Measurements from ENCODE around the gene LDHB.
"Not testable (repeated sequence)": the region's sequence is repeated elsewhere in the genome, so short reads cannot be mapped to it uniquely, and the experiment has no call there.

Gene LDHB

GRCh38 chr12:21661396-21662093, 3.9 kb upstream of the LDHB start:
- not testable (repeated sequence) for DNase-seq

GRCh38 chr12:21659383-21659782, 1.7 kb upstream of the LDHB start:
- peak; percentile 44 for DNase-seq

- peak; percentile 84 for DNase-seq
These were observed 727 bp downstream of the LDHB start for GRCh38 chr12:21656905-21657325.

- peak; percentile 47 for DNase-seq
These were observed 2.1 kb downstream of the LDHB start for GRCh38 chr12:21655591-21655990.

- no peak for DNase-seq
These were observed 5.8 kb downstream of the LDHB start for GRCh38 chr12:21651821-21652220.

- DNase-seq, result no peak
These were observed 6.6 kb downstream of the LDHB start for GRCh38 chr12:21650997-21651396.

- no peak for DNase-seq
These were observed 8.6 kb downstream of the LDHB start for GRCh38 chr12:21649034-21649433.

- DNase-seq, result no peak
These were observed 9.3 kb downstream of the LDHB start for GRCh38 chr12:21648378-21648777.

GRCh38 chr12:21647179-21647578, 10.5 kb downstream of the LDHB start:
- no peak for DNase-seq

- not testable (repeated sequence) for DNase-seq
These were observed 12.6 kb downstream of the LDHB start for GRCh38 chr12:21645041-21645500.

- no peak for DNase-seq
These were observed 13.1 kb downstream of the LDHB start for GRCh38 chr12:21644516-21644915.

GRCh38 chr12:21643758-21644157, 13.9 kb downstream of the LDHB start:
- DNase-seq, result no peak

- no peak for DNase-seq
These were observed 14.8 kb downstream of the LDHB start for GRCh38 chr12:21642707-21643389.

GRCh38 chr12:21638054-21638891, 19.4 kb downstream of the LDHB start:
- peak; percentile 25 for DNase-seq

GRCh38 chr12:21634245-21634644, 23.4 kb downstream of the LDHB start:
- no peak for DNase-seq

GRCh38 chr12:21631367-21631766, 26.3 kb downstream of the LDHB start:
- peak; percentile 28 for DNase-seq

- DNase-seq, result no peak
These were observed 29.7 kb downstream of the LDHB start for GRCh38 chr12:21627924-21628323.

- DNase-seq, result no peak
These were observed 39.1 kb downstream of the LDHB start for GRCh38 chr12:21618566-21618965.

- no peak for DNase-seq
These were observed 40.6 kb downstream of the LDHB start for GRCh38 chr12:21617030-21617429.

- DNase-seq, result peak; percentile 77
These were observed 42.2 kb downstream of the LDHB start for GRCh38 chr12:21615431-21615830.

GRCh38 chr12:21614506-21614905, 43.1 kb downstream of the LDHB start:
- peak; percentile 57 for DNase-seq

- peak; percentile 13 for DNase-seq
These were observed 43.7 kb downstream of the LDHB start for GRCh38 chr12:21613931-21614330.

GRCh38 chr12:21608196-21608595, 49.4 kb downstream of the LDHB start:
- DNase-seq, result no peak

- DNase-seq, result peak; percentile 69
These were observed 49.9 kb downstream of the LDHB start for GRCh38 chr12:21607701-21608100.

Data from hematopoietic multipotent progenitor cell treated with erythropoietin and hydrocortisone succinate and interleukin-3 and kit ligand, for 4 days (in vitro differentiated cells).